GM23338 (cell line): ENCODE results near the gene LCP1. TPM values are rescaled to one million over a fixed set of nuclear protein-coding genes. Genes with fewer than 3 reads are reported as not detected.
"Not testable (repeated sequence)": the region's sequence is repeated elsewhere in the genome, so short reads cannot be mapped to it uniquely, and the experiment has no call there.

ENCODE experiments used
- ATAC-seq: fragments of 200-7000 bp; cut with Tn5 transposase; 3 replicates; pipeline ENCODE4 v1.9.1; 2020
- DNase-seq: peaks from one replicate; pipeline ENCODE4 v3.0.0-alpha.2; 2015; ENCODE audit warnings: low spot score
- H2AFZ ChIP-seq: fragments of 200-600 bp; sonication (generic); 2 replicates; pipeline ENCODE4 v1.8.0; 2016; ENCODE audit warnings: antibody characterized with exemption, mild to moderate bottlenecking, moderate library complexity
- H3F3A ChIP-seq: fragments of 200-600 bp; sonication (generic); replicated peaks from 2 replicates; pipeline ENCODE4 v1.8.0; 2017; ENCODE audit warnings: antibody characterized with exemption, mixed run types, low read depth
- H3K27ac ChIP-seq: fragments of 200-600 bp; sonication (generic); 2 replicates; pipeline ENCODE4 v1.6.1; 2016; ENCODE audit warnings: low read depth
- H3K27me3 ChIP-seq: fragments of 200-600 bp; sonication (generic); 2 replicates; pipeline ENCODE4 v1.8.0; 2016; ENCODE audit warnings: mild to moderate bottlenecking, mixed run types, moderate library complexity; ENCODE audit not compliant: insufficient read depth
- H3K36me3 ChIP-seq: fragments of 200-600 bp; sonication (generic); 2 replicates; pipeline ENCODE4 v1.8.0; 2016; ENCODE audit warnings: mild to moderate bottlenecking; ENCODE audit not compliant: insufficient read depth
- H3K4me1 ChIP-seq: fragments of 200-600 bp; sonication (generic); 2 replicates; pipeline ENCODE4 v1.8.0; 2016; ENCODE audit warnings: mild to moderate bottlenecking, moderate library complexity; ENCODE audit not compliant: insufficient read depth
- H3K4me2 ChIP-seq: fragments of 200-600 bp; sonication (generic); 2 replicates; pipeline ENCODE4 v1.7.1; 2017; ENCODE audit warnings: mixed run types
- H3K4me3 ChIP-seq: fragments of 200-600 bp; sonication (generic); 2 replicates; pipeline ENCODE4 v1.6.1; 2016; ENCODE audit warnings: mixed run types
- H3K79me2 ChIP-seq: fragments of 200-600 bp; sonication (generic); replicated peaks from 2 replicates; pipeline ENCODE4 v1.8.0; 2017; ENCODE audit warnings: mild to moderate bottlenecking; ENCODE audit not compliant: insufficient read depth
- H3K9me2 ChIP-seq: fragments of 200-600 bp; sonication (generic); 2 replicates; pipeline ENCODE4 v1.8.0; 2017; ENCODE audit not compliant: insufficient read depth
- H4K20me1 ChIP-seq: fragments of 200-600 bp; sonication (generic); replicated peaks from 2 replicates; pipeline ENCODE4 v1.8.0; 2017; ENCODE audit warnings: mild to moderate bottlenecking; ENCODE audit not compliant: insufficient read depth
- H3K27ac Mint-ChIP-seq: 2 replicates; pipeline ENCODE4 v1.8.0; 2020; ENCODE audit warnings: inconsistent platforms, mild to moderate bottlenecking, moderate library complexity, mixed read lengths
- H3K27me3 Mint-ChIP-seq: 3 replicates; pipeline ENCODE4 v1.8.0; 2022; ENCODE audit warnings: low read depth, mild to moderate bottlenecking, moderate library complexity, mixed read lengths, inconsistent platforms; ENCODE audit not compliant: insufficient read depth, poor library complexity
- H3K36me3 Mint-ChIP-seq: 3 replicates; pipeline ENCODE4 v1.8.0; 2021; ENCODE audit warnings: low read depth, mild to moderate bottlenecking, inconsistent platforms, moderate library complexity, mixed read lengths
- H3K4me1 Mint-ChIP-seq: 3 replicates; pipeline ENCODE4 v1.8.0; 2020; ENCODE audit warnings: mild to moderate bottlenecking, inconsistent platforms, mixed read lengths
- H3K4me3 Mint-ChIP-seq: 3 replicates; pipeline ENCODE4 v1.8.0; 2021; ENCODE audit warnings: moderate library complexity, mild to moderate bottlenecking, inconsistent platforms, mixed read lengths
- H3K9me3 Mint-ChIP-seq: 3 replicates; pipeline ENCODE4 v1.8.0; 2020; ENCODE audit warnings: moderate library complexity, mild to moderate bottlenecking, inconsistent platforms, mixed read lengths
- EZH2 ChIP-seq: fragments of 200-600 bp; sonication (generic); IDR thresholded peaks from one replicate; pipeline ENCODE4 v1.8.0; 2017; ENCODE audit warnings: antibody characterized with exemption, mild to moderate bottlenecking, low read depth; ENCODE audit not compliant: unreplicated experiment
- EZH2phosphoT487 ChIP-seq: fragments of 200-600 bp; sonication (generic); IDR thresholded peaks from one replicate; pipeline ENCODE4 v1.8.1; 2018; ENCODE audit warnings: antibody characterized with exemption; ENCODE audit not compliant: unreplicated experiment
- NANOG ChIP-seq: IDR thresholded peaks from 2 replicates; pipeline ENCODE4 v1.6.1; 2016; ENCODE audit warnings: antibody characterized with exemption, borderline replicate concordance
- POLR2AphosphoS5 ChIP-seq: IDR thresholded peaks from 2 replicates; pipeline ENCODE4 v1.6.1; 2016; ENCODE audit warnings: antibody characterized with exemption, low read depth
- STAT1 ChIP-seq: IDR thresholded peaks from one replicate; pipeline ENCODE4 v1.6.1; 2016; ENCODE audit warnings: antibody characterized with exemption; ENCODE audit not compliant: unreplicated experiment
- ZNF331 ChIP-seq: fragments of 250-450 bp; sonication (Bioruptor Pico); IDR thresholded peaks from 2 replicates; pipeline ENCODE4 v1.5.0; 2020; ENCODE audit warnings: low read depth, mild to moderate bottlenecking, moderate library complexity
- polyA plus RNA-seq: library from polyadenylated mRNA; unstranded; fragments of >200 nt; fragmentation: Nextera tagmentation; extraction: Ambion mirVana; gene quantifications from 2 replicates; pipeline ENCODE4 v1.2.1, GENCODE V29; 2016
- total RNA-seq: library from RNA; depleted of rRNA; stranded (reverse); fragments of >200 nt; shearing (Covaris generic); gene quantifications from 2 replicates; pipeline ENCODE4 v1.2.3, GENCODE V29; 2014
- TF ChIP-seq, protein P1 (sequence below): IDR thresholded peaks from 2 replicates; pipeline ENCODE4 v1.6.1; 2016; ENCODE audit warnings: antibody characterized with exemption
- TF ChIP-seq, protein P2 (sequence below), 2 experiments: fragments of 200-600 bp in 1 of 2; sonication (generic) in 1 of 2; conservative IDR thresholded peaks; 2 replicates each; pipeline versions ENCODE4 v1.5.1 to v1.6.1; 2016 to 2017; ENCODE audit warnings: antibody characterized with exemption in 2 of 2, low read depth in 2 of 2, mild to moderate bottlenecking in 2 of 2, moderate library complexity in 1 of 2
- TF ChIP-seq, protein P3 (sequence below): fragments of 250-450 bp; sonication (Bioruptor Pico); IDR thresholded peaks from 2 replicates; pipeline ENCODE4 v1.5.0; 2020; ENCODE audit warnings: mild to moderate bottlenecking, moderate library complexity

LCP1 gene
- total and polyA plus RNA-seq, 2 experiments from 2014 or later: 1.9 to 3.4 TPM

DNA sequence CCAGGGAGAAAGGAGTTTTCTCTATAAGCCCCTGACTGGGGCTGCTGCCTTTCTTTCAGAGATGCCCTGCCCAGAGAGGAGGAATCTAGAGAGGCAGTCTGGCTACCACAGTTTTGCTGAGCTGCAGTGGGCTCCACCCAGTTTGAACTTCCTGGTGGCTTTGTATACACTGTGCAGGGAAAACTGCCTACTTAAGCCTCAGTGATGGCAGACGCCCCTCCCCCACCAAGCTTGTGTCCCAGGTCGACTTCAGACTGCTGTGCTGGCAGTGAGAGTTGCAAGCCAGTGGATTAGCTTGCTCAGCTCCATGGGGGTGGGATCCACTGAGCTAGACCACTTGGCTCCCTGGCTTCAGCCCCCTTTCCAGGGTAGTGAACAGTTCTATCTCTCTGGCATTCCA, 38.3 kb upstream of the LCP1 start:
- H3K27ac Mint-ChIP-seq, H3K27me3 ChIP-seq, H3F3A ChIP-seq, H3K79me2 ChIP-seq, H3K4me3 ChIP-seq, H3K4me1 Mint-ChIP-seq, H3K27ac ChIP-seq, H3K4me2 ChIP-seq, H3K4me3 Mint-ChIP-seq, H3K36me3 Mint-ChIP-seq, H4K20me1 ChIP-seq, ATAC-seq, H3K9me3 Mint-ChIP-seq, H3K36me3 ChIP-seq, H3K9me2 ChIP-seq, H3K4me1 ChIP-seq: not testable (repeated sequence)
- H2AFZ ChIP-seq: peak overlapping the region; percentile 52; the same call in 1 of the 2 replicates
- H3K27me3 Mint-ChIP-seq: peaks cover 10% of the 10 kb centered on the region
- DNase-seq: peak; percentile 44

DNA sequence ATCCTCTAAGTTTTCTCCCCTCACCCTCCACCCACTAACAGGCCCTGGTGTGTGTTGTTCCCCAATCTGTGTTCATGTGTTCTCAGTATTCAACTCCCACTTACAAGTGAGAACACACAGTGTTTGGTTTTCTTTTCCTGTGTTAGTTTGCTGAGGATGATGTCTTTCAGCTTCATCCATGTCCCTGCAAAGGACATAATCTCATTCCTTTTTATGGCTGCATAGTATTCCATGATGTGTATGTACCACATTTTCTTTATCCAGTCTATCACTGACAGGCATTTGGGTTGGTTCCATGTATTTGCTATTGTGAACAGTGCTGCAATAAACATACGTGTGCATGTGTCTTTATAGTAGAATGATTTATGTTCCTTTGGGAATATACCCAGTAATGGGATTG, 32.8 kb upstream of the LCP1 start:
- H3K4me3 Mint-ChIP-seq, H3K27me3 Mint-ChIP-seq, H3K27ac Mint-ChIP-seq, H3K4me2 ChIP-seq, H3K79me2 ChIP-seq, H3K4me3 ChIP-seq, H2AFZ ChIP-seq, H3K4me1 Mint-ChIP-seq, H3K36me3 Mint-ChIP-seq, ATAC-seq, H3K36me3 ChIP-seq, H3K27ac ChIP-seq, H3F3A ChIP-seq, H3K9me3 Mint-ChIP-seq, H3K9me2 ChIP-seq, H4K20me1 ChIP-seq, DNase-seq: not testable (repeated sequence)
- H3K4me1 ChIP-seq: peaks cover 18% of the 10 kb centered on the region
- H3K27me3 ChIP-seq: peaks cover 27% of the 10 kb centered on the region

DNA sequence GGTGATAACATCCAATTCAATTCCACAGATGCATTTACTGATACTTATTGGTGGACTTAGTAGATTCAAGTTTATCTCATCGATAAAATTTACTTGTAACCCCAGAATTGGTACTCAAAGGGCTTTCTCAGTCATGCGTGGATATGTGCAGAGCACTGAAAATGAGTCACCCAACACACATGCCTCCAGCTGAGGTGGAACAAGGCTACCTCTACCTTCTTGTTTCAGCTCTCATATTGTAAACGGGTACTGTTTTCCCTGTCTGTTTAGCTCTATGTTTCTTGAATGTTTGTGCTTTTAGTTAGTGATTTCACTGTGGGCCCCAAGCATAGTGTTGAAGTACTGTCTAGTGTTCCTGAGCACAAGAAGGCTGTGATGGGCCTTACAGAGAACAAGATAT, 31.3 kb upstream of the LCP1 start:
- Histone ChIP-seq H3K27me3 (peaks cover 27% of the 10 kb centered on the region), H3K4me3 (no peak overlapping the region), H3K9me2 (no peaks in the 10 kb centered on the region), H3K27ac (no peak overlapping the region), H2AFZ (0 out of 2 replicates have a peak overlapping the region, but pooled peaks have one; percentile 30), H3K4me1 (peaks cover 18% of the 10 kb centered on the region), H4K20me1 (no peaks in the 10 kb centered on the region), H3K36me3 (no peaks in the 10 kb centered on the region), H3K79me2 (no peaks in the 10 kb centered on the region), H3F3A (no peaks in the 10 kb centered on the region), H3K4me2 (no peak overlapping the region)
- H3K36me3 Mint-ChIP-seq: no peaks in the 10 kb centered on the region
- H3K4me1 Mint-ChIP-seq: peaks cover 4% of the 10 kb centered on the region; the same call in 2 of the 3 replicates
- ATAC-seq (no peak), DNase-seq (no peak)
- H3K27ac Mint-ChIP-seq: no peak overlapping the region
- peaks cover 7% of the 10 kb centered on the region for H3K27me3 Mint-ChIP-seq
- H3K9me3 Mint-ChIP-seq: no peaks in the 10 kb centered on the region; the same call in 2 of the 3 replicates
- H3K4me3 Mint-ChIP-seq: no peak overlapping the region
- TF ChIP-seq STAT1 (no peak), EZH2 (no peak), POLR2AphosphoS5 (no peak), EZH2phosphoT487 (no peak), NANOG (no peak), ZNF331 (CRISPR knock-in tag) (no peak)
- TF ChIP-seq, protein P1, sequence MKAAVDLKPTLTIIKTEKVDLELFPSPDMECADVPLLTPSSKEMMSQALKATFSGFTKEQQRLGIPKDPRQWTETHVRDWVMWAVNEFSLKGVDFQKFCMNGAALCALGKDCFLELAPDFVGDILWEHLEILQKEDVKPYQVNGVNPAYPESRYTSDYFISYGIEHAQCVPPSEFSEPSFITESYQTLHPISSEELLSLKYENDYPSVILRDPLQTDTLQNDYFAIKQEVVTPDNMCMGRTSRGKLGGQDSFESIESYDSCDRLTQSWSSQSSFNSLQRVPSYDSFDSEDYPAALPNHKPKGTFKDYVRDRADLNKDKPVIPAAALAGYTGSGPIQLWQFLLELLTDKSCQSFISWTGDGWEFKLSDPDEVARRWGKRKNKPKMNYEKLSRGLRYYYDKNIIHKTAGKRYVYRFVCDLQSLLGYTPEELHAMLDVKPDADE: no peak
- TF ChIP-seq, protein P2, sequence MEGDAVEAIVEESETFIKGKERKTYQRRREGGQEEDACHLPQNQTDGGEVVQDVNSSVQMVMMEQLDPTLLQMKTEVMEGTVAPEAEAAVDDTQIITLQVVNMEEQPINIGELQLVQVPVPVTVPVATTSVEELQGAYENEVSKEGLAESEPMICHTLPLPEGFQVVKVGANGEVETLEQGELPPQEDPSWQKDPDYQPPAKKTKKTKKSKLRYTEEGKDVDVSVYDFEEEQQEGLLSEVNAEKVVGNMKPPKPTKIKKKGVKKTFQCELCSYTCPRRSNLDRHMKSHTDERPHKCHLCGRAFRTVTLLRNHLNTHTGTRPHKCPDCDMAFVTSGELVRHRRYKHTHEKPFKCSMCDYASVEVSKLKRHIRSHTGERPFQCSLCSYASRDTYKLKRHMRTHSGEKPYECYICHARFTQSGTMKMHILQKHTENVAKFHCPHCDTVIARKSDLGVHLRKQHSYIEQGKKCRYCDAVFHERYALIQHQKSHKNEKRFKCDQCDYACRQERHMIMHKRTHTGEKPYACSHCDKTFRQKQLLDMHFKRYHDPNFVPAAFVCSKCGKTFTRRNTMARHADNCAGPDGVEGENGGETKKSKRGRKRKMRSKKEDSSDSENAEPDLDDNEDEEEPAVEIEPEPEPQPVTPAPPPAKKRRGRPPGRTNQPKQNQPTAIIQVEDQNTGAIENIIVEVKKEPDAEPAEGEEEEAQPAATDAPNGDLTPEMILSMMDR (conservative IDR thresholded peaks at IDR 0.05; ENCODE audit: low read depth in 2 of 2): no peak
- TF ChIP-seq, protein P3, sequence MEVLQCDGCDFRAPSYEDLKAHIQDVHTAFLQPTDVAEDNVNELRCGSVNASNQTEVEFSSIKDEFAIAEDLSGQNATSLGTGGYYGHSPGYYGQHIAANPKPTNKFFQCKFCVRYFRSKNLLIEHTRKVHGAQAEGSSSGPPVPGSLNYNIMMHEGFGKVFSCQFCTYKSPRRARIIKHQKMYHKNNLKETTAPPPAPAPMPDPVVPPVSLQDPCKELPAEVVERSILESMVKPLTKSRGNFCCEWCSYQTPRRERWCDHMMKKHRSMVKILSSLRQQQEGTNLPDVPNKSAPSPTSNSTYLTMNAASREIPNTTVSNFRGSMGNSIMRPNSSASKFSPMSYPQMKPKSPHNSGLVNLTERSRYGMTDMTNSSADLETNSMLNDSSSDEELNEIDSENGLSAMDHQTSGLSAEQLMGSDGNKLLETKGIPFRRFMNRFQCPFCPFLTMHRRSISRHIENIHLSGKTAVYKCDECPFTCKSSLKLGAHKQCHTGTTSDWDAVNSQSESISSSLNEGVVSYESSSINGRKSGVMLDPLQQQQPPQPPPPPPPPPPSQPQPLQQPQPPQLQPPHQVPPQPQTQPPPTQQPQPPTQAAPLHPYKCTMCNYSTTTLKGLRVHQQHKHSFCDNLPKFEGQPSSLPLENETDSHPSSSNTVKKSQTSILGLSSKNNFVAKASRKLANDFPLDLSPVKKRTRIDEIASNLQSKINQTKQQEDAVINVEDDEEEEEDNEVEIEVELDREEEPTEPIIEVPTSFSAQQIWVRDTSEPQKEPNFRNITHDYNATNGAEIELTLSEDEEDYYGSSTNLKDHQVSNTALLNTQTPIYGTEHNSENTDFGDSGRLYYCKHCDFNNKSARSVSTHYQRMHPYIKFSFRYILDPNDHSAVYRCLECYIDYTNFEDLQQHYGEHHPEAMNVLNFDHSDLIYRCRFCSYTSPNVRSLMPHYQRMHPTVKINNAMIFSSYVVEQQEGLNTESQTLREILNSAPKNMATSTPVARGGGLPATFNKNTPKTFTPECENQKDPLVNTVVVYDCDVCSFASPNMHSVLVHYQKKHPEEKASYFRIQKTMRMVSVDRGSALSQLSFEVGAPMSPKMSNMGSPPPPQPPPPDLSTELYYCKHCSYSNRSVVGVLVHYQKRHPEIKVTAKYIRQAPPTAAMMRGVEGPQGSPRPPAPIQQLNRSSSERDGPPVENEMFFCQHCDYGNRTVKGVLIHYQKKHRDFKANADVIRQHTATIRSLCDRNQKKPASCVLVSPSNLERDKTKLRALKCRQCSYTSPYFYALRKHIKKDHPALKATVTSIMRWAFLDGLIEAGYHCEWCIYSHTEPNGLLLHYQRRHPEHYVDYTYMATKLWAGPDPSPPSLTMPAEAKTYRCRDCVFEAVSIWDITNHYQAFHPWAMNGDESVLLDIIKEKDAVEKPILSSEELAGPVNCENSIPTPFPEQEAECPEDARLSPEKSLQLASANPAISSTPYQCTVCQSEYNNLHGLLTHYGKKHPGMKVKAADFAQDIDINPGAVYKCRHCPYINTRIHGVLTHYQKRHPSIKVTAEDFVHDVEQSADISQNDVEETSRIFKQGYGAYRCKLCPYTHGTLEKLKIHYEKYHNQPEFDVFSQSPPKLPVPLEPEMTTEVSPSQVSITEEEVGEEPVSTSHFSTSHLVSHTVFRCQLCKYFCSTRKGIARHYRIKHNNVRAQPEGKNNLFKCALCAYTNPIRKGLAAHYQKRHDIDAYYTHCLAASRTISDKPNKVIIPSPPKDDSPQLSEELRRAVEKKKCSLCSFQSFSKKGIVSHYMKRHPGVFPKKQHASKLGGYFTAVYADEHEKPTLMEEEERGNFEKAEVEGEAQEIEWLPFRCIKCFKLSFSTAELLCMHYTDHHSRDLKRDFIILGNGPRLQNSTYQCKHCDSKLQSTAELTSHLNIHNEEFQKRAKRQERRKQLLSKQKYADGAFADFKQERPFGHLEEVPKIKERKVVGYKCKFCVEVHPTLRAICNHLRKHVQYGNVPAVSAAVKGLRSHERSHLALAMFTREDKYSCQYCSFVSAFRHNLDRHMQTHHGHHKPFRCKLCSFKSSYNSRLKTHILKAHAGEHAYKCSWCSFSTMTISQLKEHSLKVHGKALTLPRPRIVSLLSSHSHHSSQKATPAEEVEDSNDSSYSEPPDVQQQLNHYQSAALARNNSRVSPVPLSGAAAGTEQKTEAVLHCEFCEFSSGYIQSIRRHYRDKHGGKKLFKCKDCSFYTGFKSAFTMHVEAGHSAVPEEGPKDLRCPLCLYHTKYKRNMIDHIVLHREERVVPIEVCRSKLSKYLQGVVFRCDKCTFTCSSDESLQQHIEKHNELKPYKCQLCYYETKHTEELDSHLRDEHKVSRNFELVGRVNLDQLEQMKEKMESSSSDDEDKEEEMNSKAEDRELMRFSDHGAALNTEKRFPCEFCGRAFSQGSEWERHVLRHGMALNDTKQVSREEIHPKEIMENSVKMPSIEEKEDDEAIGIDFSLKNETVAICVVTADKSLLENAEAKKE (CRISPR knock-in tag): no peak
